Activated CD4-positive, alpha-beta T cell treated with anti-CD3 and anti-CD28 coated beads for 1 hour (primary cell): ENCODE data around the gene MOSPD3.
A peak's percentile ranks its signal among the peaks of the same experiment; 100 is the strongest.

Source experiments
- DNase-seq: peaks from one replicate; pipeline ENCODE4 v3.0.0-alpha.2; 2020

MOSPD3 gene

GRCh38 chr7:100595188-100595587 lies 17.2 kb upstream of the MOSPD3 start:
- no peak for DNase-seq

GRCh38 chr7:100598425-100598824 lies 13.9 kb upstream of the MOSPD3 start:
- no peak for DNase-seq

- no peak for DNase-seq
These were observed 12.2 kb upstream of the MOSPD3 start for GRCh38 chr7:100599911-100600729.

DNA sequence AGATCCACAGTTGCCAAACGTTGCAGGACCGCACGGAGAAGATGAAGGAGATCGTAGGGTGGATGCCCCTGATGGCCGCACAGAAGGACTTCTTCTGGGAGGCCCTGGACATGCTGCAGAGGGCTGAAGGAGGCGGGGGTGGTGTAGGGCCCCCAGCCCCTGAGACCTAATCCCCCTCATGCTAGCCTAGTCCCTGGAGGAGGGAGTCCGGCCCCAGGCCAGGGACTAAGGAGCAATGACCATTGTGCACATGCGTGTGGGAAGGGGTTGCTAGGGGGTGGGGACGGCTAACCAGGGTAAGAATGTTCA lies 11.7 kb upstream of the MOSPD3 start:
- DNase-seq: no peak

DNA sequence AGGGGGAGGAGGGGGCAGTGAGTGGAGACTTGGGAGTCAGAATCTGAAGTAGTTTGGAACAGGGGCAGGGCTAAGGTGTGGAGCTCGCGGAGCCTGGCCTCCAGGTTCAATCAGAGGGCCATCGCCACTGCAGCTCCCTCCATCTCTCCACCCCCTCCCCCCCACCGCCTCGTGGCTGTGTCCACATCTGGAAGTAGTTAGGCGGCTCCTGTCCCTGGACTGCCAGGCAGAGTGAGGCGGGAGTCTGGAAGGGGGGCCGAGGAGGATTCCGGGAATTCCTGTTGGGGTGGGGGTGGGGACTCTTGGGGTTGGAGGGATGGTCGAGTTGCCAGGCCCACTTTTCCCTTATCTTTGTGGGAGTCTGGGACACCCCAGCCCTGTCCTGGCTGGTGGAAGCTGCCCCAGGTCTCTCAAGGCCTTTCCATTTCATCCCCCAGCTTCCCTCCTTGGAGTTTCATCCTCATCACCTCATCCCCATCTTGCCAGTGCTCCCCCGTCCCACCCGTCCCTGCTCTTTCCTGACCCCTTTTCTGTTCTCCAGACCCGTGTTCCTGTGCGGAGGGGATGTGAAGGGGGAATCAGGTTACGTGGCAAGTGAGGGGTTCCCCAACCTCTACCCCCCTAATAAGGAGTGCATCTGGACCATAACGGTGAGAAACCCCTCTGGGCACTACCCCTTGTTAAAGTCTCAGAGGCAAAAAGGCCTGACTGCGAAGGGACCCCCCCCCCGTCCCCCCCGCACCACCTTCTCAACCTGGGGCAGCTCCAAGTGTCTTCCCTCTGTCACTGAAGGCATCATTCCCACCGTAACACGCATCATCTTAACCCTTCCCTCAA lies 9.2 kb upstream of the MOSPD3 start:
- DNase-seq: no peak

DNA sequence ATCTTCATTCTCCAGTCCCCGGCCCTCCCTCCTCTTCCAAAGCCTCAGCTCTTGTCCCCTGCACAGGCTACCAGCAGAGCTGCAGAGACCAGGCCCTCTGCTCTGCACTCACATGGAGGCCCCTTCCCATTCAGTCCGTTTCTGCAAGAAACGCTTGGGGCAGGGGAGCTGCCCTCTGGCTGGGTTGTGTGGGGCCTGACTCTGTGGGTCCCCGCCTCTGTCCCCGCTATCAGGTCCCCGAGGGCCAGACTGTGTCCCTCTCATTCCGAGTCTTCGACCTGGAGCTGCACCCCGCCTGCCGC lies 8.7 kb upstream of the MOSPD3 start:
- no peak for DNase-seq

- DNase-seq: peak; percentile 47
These were observed 8.0 kb upstream of the MOSPD3 start for GRCh38 chr7:100604028-100604975.

DNA sequence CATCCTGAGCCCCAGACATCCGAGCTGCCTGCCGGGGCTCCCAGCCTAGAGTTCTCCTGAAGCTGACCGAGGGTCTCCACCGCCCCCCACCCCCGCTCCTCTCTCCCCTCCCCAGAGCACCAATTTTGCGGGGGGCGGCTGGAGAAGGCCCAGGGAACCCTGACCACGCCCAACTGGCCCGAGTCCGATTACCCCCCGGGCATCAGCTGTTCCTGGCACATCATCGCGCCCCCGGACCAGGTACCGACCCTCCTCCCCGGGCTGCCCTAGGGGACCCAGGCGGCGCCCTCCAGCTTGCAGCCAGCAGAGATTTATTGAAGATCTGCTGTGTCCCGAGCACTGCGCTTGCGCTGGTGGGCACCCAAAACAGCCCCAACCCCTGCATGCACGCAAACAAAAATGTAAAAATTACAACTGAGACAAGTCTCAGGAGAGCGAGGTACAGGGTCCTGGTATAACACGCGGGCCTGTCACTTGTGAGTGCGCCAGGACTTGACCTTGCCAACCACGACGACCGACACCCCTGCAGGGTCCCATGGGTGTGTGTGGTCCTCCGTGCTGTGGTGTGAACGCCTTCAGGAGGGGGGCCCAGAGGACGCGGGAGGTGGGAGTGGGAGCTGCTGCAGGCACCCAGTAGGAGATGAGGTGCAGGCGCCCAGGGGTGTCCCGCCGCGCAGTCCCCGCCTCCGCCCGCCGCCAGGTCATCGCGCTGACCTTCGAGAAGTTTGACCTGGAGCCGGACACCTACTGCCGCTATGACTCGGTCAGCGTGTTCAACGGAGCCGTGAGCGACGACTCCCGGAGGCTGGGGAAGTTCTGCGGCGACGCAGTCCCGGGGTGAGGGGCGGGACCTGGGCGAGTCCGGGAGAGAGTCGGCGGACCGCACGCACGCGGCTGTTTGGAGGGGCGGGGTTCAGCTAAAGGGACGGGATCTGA lies 7.1 kb upstream of the MOSPD3 start:
- no peak for DNase-seq

- no peak for DNase-seq
These were observed 6.0 kb upstream of the MOSPD3 start for GRCh38 chr7:100606313-100606712.

GRCh38 chr7:100607111-100607510 lies 5.2 kb upstream of the MOSPD3 start:
- no peak for DNase-seq

- no peak for DNase-seq
These were observed 2.4 kb upstream of the MOSPD3 start for GRCh38 chr7:100609958-100610357.

DNA sequence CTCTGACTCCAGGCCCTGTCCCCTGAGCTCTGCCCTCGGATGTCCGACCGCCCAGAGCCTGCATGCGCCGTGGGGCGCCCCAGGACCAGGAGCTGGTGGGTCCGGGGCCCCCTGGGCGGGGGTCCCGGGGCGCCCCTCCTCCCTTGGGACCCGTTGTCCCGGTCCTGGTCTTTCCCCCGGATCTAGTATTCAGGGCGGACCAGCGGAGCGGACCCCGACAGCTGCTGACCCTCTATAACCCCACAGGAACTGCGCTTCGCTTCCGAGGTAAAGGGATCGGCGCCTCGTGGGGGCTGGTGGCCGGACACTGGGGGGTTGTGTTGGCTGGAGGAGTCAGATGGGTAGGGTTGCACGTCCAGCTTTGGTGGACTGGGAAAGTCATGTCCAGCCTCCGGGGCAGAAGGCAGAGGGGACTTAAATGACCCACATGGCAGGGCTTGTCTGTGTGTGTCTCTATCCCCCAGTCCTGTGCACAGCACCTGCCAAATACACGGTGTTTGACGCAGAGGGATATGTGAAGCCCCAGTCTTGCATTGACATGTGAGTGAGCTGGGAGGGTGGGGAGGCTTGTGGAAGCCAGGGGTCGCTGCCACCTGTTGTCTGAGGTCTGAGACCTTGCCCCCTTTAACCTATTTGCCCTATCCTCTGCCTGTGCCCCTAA lies 520 bp downstream of the MOSPD3 start:
- DNase-seq: no peak

GRCh38 chr7:100613412-100614175 lies 1.3 kb downstream of the MOSPD3 start:
- no peak for DNase-seq

DNA sequence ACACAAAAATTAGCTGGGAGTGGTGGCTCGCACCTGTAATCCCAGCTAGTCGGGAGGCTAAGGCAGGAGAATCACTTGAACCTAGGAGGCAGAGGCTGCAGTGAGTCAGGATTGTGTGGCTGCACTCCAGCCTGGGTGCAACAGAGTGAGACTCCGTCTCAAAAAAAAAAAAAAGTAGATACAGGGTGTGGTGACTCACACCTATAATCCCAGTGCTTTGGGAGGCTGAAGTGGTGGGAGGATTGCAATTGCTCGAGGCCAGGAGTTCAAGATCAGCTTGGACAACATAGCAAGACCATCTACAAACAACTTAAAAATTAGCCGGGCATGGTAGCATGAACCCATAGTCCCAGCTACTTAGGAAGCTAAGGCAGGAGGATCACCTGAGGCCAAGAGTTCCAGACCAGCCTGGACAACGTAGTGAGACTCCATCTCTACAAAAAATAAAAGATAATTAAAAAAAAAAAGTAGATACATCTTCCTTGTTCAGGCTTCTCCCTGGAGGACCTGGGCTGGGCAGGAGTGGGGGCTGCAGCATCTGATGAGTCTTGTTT lies 2.0 kb downstream of the MOSPD3 start:
- no peak for DNase-seq

DNA sequence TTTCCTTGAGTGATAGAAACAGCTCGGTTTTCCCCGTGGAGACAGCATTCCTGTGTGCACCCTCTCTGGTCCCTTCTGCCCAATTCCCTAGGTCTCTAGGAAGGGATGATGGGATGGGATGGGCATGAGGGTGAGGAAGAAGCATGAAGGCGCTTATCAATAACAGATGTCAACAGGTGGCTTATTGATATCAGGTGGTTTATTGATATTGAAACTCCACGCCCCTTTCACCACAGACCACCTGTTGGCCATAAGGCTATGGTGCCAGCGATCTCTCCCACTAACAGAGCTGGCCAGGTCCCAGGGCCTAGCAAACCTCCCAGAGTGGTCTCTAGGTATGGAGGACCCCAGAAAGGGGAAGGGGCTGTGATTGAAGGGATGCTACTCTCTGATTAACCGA lies 7.9 kb downstream of the MOSPD3 start:
- DNase-seq: no peak

- no peak for DNase-seq
These were observed 8.5 kb downstream of the MOSPD3 start for GRCh38 chr7:100620804-100621203.

- DNase-seq: no peak
These were observed 9.2 kb downstream of the MOSPD3 start for GRCh38 chr7:100621554-100621953.

GRCh38 chr7:100623951-100624824 lies 11.8 kb downstream of the MOSPD3 start:
- no peak for DNase-seq

GRCh38 chr7:100626055-100626454 lies 13.7 kb downstream of the MOSPD3 start:
- DNase-seq: no peak
